ENCODE results near the gene SMPD4. TPM values are rescaled to one million over a fixed set of nuclear protein-coding genes. Genes with fewer than 3 reads are reported as not detected.

SMPD4 gene
- polyA plus RNA-seq, 3 donors = 10.5 to 34.6 (median 14.2) TPM

DNA sequence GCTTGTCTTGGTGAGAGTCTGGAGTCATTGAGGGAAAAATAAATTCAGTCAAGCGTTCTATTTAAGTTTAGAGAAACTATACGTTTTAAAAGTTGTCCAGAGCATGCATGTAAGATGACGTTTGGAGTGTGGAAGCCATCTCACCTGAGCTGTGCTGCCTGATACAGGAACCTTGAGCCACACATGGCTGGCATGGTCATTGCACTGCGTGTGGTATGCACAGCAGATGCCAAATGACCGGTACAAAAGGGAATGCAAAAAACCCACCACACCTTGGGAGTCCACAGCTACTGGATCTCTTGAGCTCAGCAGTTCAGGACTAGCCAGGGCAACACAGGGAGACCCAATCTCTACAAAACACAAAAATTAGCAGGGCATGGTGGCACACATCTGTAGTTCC lies 5.0 kb upstream of the SMPD4 start:
- Mint-ChIP-seq H3K4me1 (peaks cover 12% of the 10 kb centered on the region), H3K4me3 (no peak overlapping the region), H3K36me3 (peaks cover 4 to 35% of the 10 kb centered on the region in 2 donors), H3K27me3 (ENCODE audit: low read depth in 3 of 3) (peaks cover 0 to 1% (median 0%) of the 10 kb centered on the region in 3 donors), H3K27ac (peak overlapping the region in 1 of 7 donors; percentile 33), H3K9me3 (no peaks in the 10 kb centered on the region)
- no peak for DNase-seq
- Histone ChIP-seq H3K9ac (ENCODE audit: insufficient read depth, low read length, poor library complexity, severe bottlenecking) (no peak overlapping the region), H3K27ac (ENCODE audit: low read depth in 1 of 2, low read length in 2 of 2) (no peak overlapping the region), H3K4me2 (replicated peaks; ENCODE audit: extremely low read depth, low read length, poor library complexity, severe bottlenecking) (no peak overlapping the region), H3K9me3 (replicated peaks in 1 of 2; ENCODE audit: control insufficient read depth in 1 of 2, insufficient read depth in 1 of 2, low read length in 2 of 2) (no peaks in the 10 kb centered on the region), H3K36me3 (replicated peaks in 1 of 2; ENCODE audit: control insufficient read depth in 1 of 2, insufficient read depth in 2 of 2, low read length in 2 of 2) (no peaks in the 10 kb centered on the region), H3K4me3 (replicated peaks in 1 of 3; ENCODE audit: low read depth in 2 of 3, low read length in 3 of 3) (no peak overlapping the region), H3K79me2 (ENCODE audit: insufficient read depth, low read length) (peaks cover 27% of the 10 kb centered on the region), H3K27me3 (ENCODE audit: control insufficient read depth in 2 of 2, insufficient read depth in 2 of 2, low read length in 2 of 2) (no peaks in the 10 kb centered on the region), H4K20me1 (ENCODE audit: insufficient read depth, low read length) (no peaks in the 10 kb centered on the region), H3K4me1 (ENCODE audit: control insufficient read depth in 1 of 2, insufficient read depth in 2 of 2, low read length in 2 of 2) (peaks cover 8 to 14% of the 10 kb centered on the region in 2 donors), H2AFZ (ENCODE audit: insufficient read depth, low read depth, low read length, poor library complexity, severe bottlenecking) (no peak overlapping the region)
- WGBS (ENCODE audit: insufficient coverage) = 97% methylated on average over 5 of the region's 5 CpGs
- TF ChIP-seq, protein P1, sequence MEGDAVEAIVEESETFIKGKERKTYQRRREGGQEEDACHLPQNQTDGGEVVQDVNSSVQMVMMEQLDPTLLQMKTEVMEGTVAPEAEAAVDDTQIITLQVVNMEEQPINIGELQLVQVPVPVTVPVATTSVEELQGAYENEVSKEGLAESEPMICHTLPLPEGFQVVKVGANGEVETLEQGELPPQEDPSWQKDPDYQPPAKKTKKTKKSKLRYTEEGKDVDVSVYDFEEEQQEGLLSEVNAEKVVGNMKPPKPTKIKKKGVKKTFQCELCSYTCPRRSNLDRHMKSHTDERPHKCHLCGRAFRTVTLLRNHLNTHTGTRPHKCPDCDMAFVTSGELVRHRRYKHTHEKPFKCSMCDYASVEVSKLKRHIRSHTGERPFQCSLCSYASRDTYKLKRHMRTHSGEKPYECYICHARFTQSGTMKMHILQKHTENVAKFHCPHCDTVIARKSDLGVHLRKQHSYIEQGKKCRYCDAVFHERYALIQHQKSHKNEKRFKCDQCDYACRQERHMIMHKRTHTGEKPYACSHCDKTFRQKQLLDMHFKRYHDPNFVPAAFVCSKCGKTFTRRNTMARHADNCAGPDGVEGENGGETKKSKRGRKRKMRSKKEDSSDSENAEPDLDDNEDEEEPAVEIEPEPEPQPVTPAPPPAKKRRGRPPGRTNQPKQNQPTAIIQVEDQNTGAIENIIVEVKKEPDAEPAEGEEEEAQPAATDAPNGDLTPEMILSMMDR (IDR thresholded peaks at IDR 0.05) = no peak
- intact Hi-C loops (cut with micrococcal nuclease) = loop anchor here in 1 of 2 donors (10.0 kb wide), 1 partner anchor 312 kb away; no protein-coding TSS in a partner anchor

DNA sequence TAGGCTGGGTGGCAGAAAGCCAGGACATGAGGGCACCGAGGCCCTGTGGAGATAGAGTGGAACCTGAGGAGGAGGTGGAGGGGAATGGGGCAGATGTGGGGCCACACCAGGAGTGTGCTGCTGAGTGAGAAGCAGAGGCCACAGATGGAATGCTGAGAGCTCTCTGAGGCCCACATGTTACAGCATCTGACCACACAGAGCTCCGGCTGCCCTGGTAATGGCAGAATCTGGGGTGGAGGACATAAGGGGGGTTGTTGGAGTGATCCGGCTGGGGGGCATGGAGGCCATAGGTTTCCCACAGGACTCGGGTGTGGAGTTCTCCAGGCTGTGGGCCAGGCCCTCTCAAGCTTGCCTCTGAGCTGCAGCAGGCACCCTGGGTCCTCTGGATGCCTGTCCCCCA lies 4.5 kb upstream of the SMPD4 start:
- Histone ChIP-seq H3K27ac (ENCODE audit: low read depth in 1 of 2, low read length in 2 of 2) (no peak overlapping the region), H3K4me1 (ENCODE audit: control insufficient read depth in 1 of 2, insufficient read depth in 2 of 2, low read length in 2 of 2) (peaks cover 10 to 18% of the 10 kb centered on the region in 2 donors), H4K20me1 (ENCODE audit: insufficient read depth, low read length) (no peaks in the 10 kb centered on the region), H2AFZ (ENCODE audit: insufficient read depth, low read depth, low read length, poor library complexity, severe bottlenecking) (no peak overlapping the region), H3K9ac (ENCODE audit: insufficient read depth, low read length, poor library complexity, severe bottlenecking) (no peak overlapping the region), H3K4me3 (replicated peaks in 1 of 3; ENCODE audit: low read depth in 2 of 3, low read length in 3 of 3) (no peak overlapping the region), H3K36me3 (replicated peaks in 1 of 2; ENCODE audit: control insufficient read depth in 1 of 2, insufficient read depth in 2 of 2, low read length in 2 of 2) (no peaks in the 10 kb centered on the region), H3K79me2 (ENCODE audit: insufficient read depth, low read length) (peaks cover 32% of the 10 kb centered on the region), H3K9me3 (replicated peaks in 1 of 2; ENCODE audit: control insufficient read depth in 1 of 2, insufficient read depth in 1 of 2, low read length in 2 of 2) (no peaks in the 10 kb centered on the region), H3K4me2 (replicated peaks; ENCODE audit: extremely low read depth, low read length, poor library complexity, severe bottlenecking) (no peak overlapping the region), H3K27me3 (ENCODE audit: control insufficient read depth in 2 of 2, insufficient read depth in 2 of 2, low read length in 2 of 2) (no peaks in the 10 kb centered on the region)
- Mint-ChIP-seq H3K36me3 (peaks cover 2 to 31% of the 10 kb centered on the region in 2 donors), H3K27me3 (ENCODE audit: low read depth in 3 of 3) (peaks cover 0 to 1% (median 0%) of the 10 kb centered on the region in 3 donors), H3K27ac (peak overlapping the region in 4 of 7 donors; percentile 32 to 74 (median 44)), H3K4me3 (no peak overlapping the region), H3K4me1 (peaks cover 15% of the 10 kb centered on the region), H3K9me3 (no peaks in the 10 kb centered on the region)
- intact Hi-C loops (cut with micrococcal nuclease) = loop anchor here in 1 of 2 donors (10.0 kb wide), 1 partner anchor 311 kb away; no protein-coding TSS in a partner anchor
- WGBS (ENCODE audit: insufficient coverage) = 100% methylated on average over 2 of the region's 4 CpGs
- TF ChIP-seq, protein P1 (IDR thresholded peaks at IDR 0.05) = no peak
- no peak for DNase-seq

Measured in CD14-positive monocyte (primary cell).